Omental fat pad (tissue), 4 donors: ENCODE measurements around the gene IQCC. TPM values are rescaled to one million over a fixed set of nuclear protein-coding genes. Genes with fewer than 3 reads are reported as not detected.

ENCODE experiments used
- ATAC-seq: fragments of 150-250 bp; one replicate; pipeline ENCODE4 v1.9.1; 2016; ENCODE audit warnings: mild to moderate bottlenecking, moderate library complexity; ENCODE audit not compliant: low FRiP score
- DNase-seq: peaks from one replicate; pipeline ENCODE4 v3.0.0-alpha.2; 2019; ENCODE audit warnings: low spot score
- CTCF ChIP-seq, 3 donors: fragments of 450-650 bp; IDR thresholded peaks; one replicate each; pipeline ENCODE4 v1.5.1; 2016 to 2017; ENCODE audit warnings: antibody characterized with exemption in 3 of 3, mild to moderate bottlenecking in 3 of 3, moderate library complexity in 2 of 3
- total RNA-seq, 4 donors: library from RNA; depleted of rRNA; stranded (reverse); fragments of >200 nt; gene quantifications; one replicate each; pipeline ENCODE4 v1.1.0, GENCODE V29; 2016

The IQCC gene
- total RNA-seq, 4 donors from 2014 or later: 0.60 to 1.9 (median 1.2) TPM

GRCh38 chr1:32240140-32240951 is 34.9 kb downstream of the IQCC start:
- no peak for TF ChIP-seq CTCF (IDR thresholded peaks at IDR 0.05)
- peak; percentile 33 for DNase-seq
- ATAC-seq: peak; percentile 70

GRCh38 chr1:32241001-32241763 is 35.7 kb downstream of the IQCC start:
- ATAC-seq (peak; percentile 80), DNase-seq (peak; percentile 50)
- no peak for TF ChIP-seq CTCF (IDR thresholded peaks at IDR 0.05)

GRCh38 chr1:32242341-32242851 is 36.9 kb downstream of the IQCC start:
- no peak for DNase-seq
- no peak for TF ChIP-seq CTCF (IDR thresholded peaks at IDR 0.05)
- no peak for ATAC-seq

GRCh38 chr1:32246888-32247273 is 41.4 kb downstream of the IQCC start, which contains the start of gene FAM167B:
Gene FAM167B (plus strand): TSS chr1:32247222. CDS start chr1:32247422, 200 bp downstream.
- DNase-seq: no peak
- no peak for TF ChIP-seq CTCF (IDR thresholded peaks at IDR 0.05)
- ATAC-seq: peak; percentile 64

- peak; percentile 3 for ATAC-seq
- no peak for DNase-seq
- TF ChIP-seq CTCF (IDR thresholded peaks at IDR 0.05): no peak
Observed at GRCh38 chr1:32247452-32247851, 42.0 kb downstream of the IQCC start.

GRCh38 chr1:32247983-32248889 is 42.8 kb downstream of the IQCC start:
- TF ChIP-seq CTCF (IDR thresholded peaks at IDR 0.05): peak in 2 of 3 donors; percentile 10 to 66
- DNase-seq: peak; percentile 95
- ATAC-seq: peak; percentile 64
